Chondrocyte (in vitro differentiated cells): ENCODE results near the gene ZNF438. TPM values are rescaled to one million over a fixed set of nuclear protein-coding genes. Genes with fewer than 3 reads are reported as not detected.

Experiments
- DNase-seq: peaks from one replicate; pipeline ENCODE4 v3.0.0; 2021; ENCODE audit warnings: mixed read lengths, low spot score
- H3K27ac Mint-ChIP-seq: one replicate; pipeline ENCODE4 v1.8.0; 2021; ENCODE audit warnings: mild to moderate bottlenecking, moderate library complexity, mixed read lengths; ENCODE audit not compliant: unreplicated experiment
- H3K27me3 Mint-ChIP-seq: 2 replicates; pipeline ENCODE4 v1.8.0; 2021; ENCODE audit warnings: low read depth, mixed read lengths
- H3K36me3 Mint-ChIP-seq: 2 replicates; pipeline ENCODE4 v1.8.0; 2021; ENCODE audit warnings: low read depth, mixed read lengths
- H3K4me1 Mint-ChIP-seq: 2 replicates; pipeline ENCODE4 v1.8.0; 2021; ENCODE audit warnings: low read depth, mild to moderate bottlenecking, mixed read lengths
- H3K4me3 Mint-ChIP-seq: one replicate; pipeline ENCODE4 v1.8.0; 2021; ENCODE audit warnings: mild to moderate bottlenecking, moderate library complexity, mixed read lengths; ENCODE audit not compliant: unreplicated experiment
- H3K9me3 Mint-ChIP-seq: 2 replicates; pipeline ENCODE4 v1.8.0; 2021; ENCODE audit warnings: low read depth, mixed read lengths
- total RNA-seq: library from RNA; stranded (reverse); gene quantifications from 3 replicates; pipeline ENCODE4 v1.2.1, GENCODE V29; 2021
- TF ChIP-seq, protein P1 (sequence below): fragments of 200-600 bp; sonication (generic); IDR thresholded peaks from 2 replicates; pipeline ENCODE4 v1.5.0; 2021; ENCODE audit warnings: antibody characterized with exemption, mild to moderate bottlenecking, moderate library complexity

ZNF438 gene
- total RNA-seq, 1 donor from 2014 or later, result 4.9 TPM

DNA sequence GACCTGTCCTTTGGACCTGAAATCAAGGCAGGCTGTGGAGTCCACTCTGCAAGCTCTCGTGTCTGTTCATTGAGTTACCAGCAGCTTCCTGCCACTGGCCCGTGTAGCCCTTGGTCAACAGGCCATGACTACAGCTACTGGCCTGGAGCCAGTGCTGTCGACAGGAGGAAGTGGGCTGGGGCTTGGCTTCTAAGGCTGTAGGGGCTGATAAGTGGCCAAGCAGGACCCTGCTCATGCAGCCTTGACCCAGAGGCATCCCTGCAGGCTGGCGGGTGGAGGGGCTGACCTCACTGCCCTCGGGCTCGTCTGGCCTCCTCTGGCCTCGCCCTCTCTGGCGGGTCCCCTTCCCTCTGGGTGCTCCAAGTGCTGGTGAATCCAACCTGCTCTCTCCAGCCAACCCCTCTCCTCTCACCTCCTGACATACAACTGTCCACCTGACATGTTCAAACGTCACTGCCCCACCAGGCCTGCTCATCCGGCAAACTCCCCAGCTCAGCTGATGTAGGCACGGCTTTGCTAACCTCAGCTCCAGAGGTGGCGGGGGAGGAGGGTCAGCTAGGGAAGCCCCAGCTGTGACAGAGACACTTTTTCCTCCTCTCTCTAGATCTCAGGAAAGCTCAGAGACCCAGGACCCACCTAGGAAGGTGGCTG lies 213.5 kb downstream of the ZNF438 start:
- H3K27ac Mint-ChIP-seq, result no peak overlapping the region
- DNase-seq, result no peak
- H3K9me3 Mint-ChIP-seq, result no peaks in the 10 kb centered on the region
- peaks cover 55% of the 10 kb centered on the region for H3K4me1 Mint-ChIP-seq
- no peaks in the 10 kb centered on the region for H3K27me3 Mint-ChIP-seq
- no peaks in the 10 kb centered on the region for H3K36me3 Mint-ChIP-seq
- TF ChIP-seq, protein P1, sequence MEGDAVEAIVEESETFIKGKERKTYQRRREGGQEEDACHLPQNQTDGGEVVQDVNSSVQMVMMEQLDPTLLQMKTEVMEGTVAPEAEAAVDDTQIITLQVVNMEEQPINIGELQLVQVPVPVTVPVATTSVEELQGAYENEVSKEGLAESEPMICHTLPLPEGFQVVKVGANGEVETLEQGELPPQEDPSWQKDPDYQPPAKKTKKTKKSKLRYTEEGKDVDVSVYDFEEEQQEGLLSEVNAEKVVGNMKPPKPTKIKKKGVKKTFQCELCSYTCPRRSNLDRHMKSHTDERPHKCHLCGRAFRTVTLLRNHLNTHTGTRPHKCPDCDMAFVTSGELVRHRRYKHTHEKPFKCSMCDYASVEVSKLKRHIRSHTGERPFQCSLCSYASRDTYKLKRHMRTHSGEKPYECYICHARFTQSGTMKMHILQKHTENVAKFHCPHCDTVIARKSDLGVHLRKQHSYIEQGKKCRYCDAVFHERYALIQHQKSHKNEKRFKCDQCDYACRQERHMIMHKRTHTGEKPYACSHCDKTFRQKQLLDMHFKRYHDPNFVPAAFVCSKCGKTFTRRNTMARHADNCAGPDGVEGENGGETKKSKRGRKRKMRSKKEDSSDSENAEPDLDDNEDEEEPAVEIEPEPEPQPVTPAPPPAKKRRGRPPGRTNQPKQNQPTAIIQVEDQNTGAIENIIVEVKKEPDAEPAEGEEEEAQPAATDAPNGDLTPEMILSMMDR, result no peak
- H3K4me3 Mint-ChIP-seq, result no peak overlapping the region

DNA sequence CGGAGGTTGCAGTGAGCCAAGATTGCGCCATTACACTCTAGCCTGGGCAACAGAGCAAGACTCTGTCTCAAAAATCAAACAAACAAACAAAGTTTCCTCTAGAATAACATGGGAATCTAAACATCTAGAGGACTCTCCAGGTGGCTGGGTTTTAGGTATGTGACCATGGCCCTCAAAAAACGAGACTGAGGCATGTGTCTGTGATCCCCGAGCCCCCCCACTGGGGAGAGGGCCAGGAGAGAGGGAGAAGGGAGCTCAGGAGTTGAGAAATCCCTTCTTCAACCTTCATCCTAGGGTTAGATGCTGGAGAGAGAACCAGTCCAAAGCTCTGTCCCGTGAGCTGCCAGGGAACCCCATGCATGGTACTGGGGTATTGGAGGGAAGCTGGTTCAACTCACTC lies 214.1 kb downstream of the ZNF438 start:
- peaks cover 61% of the 10 kb centered on the region for H3K4me1 Mint-ChIP-seq
- TF ChIP-seq, protein P1, result no peak
- H3K27ac Mint-ChIP-seq, result no peak overlapping the region

DNA sequence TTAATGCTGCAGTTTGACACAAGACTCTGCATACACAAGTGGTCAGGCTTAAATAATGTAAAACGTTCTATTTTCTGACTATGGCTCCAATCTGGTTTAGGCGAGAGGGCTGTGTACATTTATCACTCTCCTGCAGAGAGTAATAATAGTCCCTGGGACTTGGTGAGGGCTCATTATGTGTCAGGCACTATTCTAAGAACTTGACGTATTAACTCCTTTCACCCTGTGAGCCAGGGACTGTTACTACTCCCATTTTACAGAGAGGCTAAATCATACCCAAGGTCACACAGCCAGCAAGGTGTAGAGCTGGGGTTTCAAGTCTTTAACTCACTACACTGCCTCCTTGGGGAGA lies 214.9 kb downstream of the ZNF438 start:
- no peaks in the 10 kb centered on the region for H3K36me3 Mint-ChIP-seq
- H3K27ac Mint-ChIP-seq, result peak overlapping the region; percentile 39
- peaks cover 67% of the 10 kb centered on the region for H3K4me1 Mint-ChIP-seq
- H3K27me3 Mint-ChIP-seq, result no peaks in the 10 kb centered on the region
- TF ChIP-seq, protein P1, result no peak
- no peak overlapping the region for H3K4me3 Mint-ChIP-seq
- DNase-seq, result no peak
- no peaks in the 10 kb centered on the region for H3K9me3 Mint-ChIP-seq

More for the DNA sequence above, 214.1 kb downstream of the ZNF438 start:
- no peak overlapping the region for H3K4me3 Mint-ChIP-seq
- H3K9me3 Mint-ChIP-seq, result no peaks in the 10 kb centered on the region
- no peaks in the 10 kb centered on the region for H3K36me3 Mint-ChIP-seq
- no peak for DNase-seq
- no peaks in the 10 kb centered on the region for H3K27me3 Mint-ChIP-seq

DNA sequence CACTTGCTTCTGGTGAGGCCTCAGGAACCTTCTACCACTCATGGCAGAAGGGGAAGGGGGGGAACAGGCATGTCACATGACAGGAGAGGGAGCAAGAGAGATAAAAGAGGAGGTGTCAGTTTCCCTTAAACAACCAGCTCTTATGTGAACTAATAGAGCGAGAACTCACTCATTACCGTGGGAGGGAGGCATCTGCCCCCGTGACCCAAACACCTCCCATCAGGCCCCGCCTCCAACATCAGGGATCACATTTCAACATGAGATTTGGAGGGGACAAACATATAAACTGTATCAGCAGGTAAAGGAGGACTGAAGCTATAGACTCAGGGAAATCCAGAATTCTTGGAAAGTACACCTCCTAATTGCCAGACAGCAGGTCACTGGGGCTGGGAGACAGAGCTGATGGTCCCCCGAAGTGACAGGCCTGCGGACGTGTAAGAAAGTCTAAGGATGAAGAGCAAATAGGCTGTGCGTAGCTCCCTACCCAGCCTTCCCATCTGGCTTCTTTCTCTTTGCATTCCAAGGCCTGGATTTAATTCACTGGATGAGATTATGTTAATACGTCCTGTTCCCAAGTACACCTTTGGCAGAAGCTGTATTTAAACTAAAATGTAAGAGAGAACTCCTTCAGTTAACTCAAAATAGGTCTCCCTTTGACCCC lies 215.4 kb downstream of the ZNF438 start:
- DNase-seq, result no peak
- H3K27ac Mint-ChIP-seq, result peak overlapping the region; percentile 39
- TF ChIP-seq, protein P1, result no peak
- no peaks in the 10 kb centered on the region for H3K36me3 Mint-ChIP-seq
- H3K9me3 Mint-ChIP-seq, result no peaks in the 10 kb centered on the region
- peaks cover 67% of the 10 kb centered on the region for H3K4me1 Mint-ChIP-seq
- H3K27me3 Mint-ChIP-seq, result no peaks in the 10 kb centered on the region
- no peak overlapping the region for H3K4me3 Mint-ChIP-seq

DNA sequence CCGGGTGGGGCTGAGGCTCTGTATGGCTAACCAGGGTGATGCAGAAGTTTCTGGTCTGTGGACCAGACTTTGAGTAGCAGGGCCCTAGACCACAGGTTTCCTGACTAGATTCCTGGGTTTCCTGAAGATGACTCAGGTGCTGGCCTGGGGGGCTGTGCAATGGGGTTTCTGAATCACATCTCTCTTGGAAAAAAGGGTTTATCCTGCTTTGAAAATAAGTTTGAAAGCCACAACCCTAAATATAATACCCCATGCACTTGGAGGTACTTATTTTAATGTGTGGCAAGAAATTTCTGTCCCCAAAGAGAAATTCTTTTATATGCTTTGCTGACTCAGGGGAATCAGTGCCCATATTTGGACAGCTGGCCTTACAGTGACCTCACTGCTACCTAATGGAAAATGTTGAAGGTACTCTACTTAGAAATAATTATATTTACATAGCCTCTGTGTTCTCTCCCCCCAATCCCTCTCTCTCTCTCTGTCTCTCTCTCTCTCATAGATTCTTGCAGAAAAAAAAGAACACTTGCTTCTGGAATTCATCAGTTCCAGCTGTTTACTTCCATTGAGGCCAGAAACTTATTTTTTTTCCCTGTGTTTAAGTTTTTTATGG lies 217.7 kb downstream of the ZNF438 start:
- Mint-ChIP-seq H3K9me3 (no peaks in the 10 kb centered on the region), H3K4me1 (peaks cover 45% of the 10 kb centered on the region), H3K36me3 (no peaks in the 10 kb centered on the region), H3K27ac (no peak overlapping the region), H3K27me3 (no peaks in the 10 kb centered on the region), H3K4me3 (no peak overlapping the region)
- DNase-seq, result no peak
- TF ChIP-seq, protein P1, result no peak
